GM19372 (cell line): ENCODE data around the gene LIN28A.
"Not testable (repeated sequence)": the region's sequence is repeated elsewhere in the genome, so short reads cannot be mapped to it uniquely, and the experiment has no call there.

ENCODE experiments used
- ATAC-seq: cut with Tn5 transposase; IDR thresholded peaks from one replicate; pipeline ENCODE4 v1.9.1; 2021; ENCODE audit warnings: mild to moderate bottlenecking, low read depth, moderate library complexity; ENCODE audit not compliant: unreplicated experiment

The LIN28A gene

GRCh38 chr1:26410706-26411623, at the start of gene LIN28A:
Gene LIN28A (plus strand): TSS chr1:26410817. CDS start chr1:26410892, 75 bp downstream.
- no peak for ATAC-seq

GRCh38 chr1:26361605-26362122, 49.0 kb upstream of the LIN28A start:
- no peak for ATAC-seq

- ATAC-seq, result no peak
Observed at GRCh38 chr1:26362331-26362730, 48.3 kb upstream of the LIN28A start.

GRCh38 chr1:26363549-26364448, 46.8 kb upstream of the LIN28A start:
- no peak for ATAC-seq

GRCh38 chr1:26364956-26365355, 45.7 kb upstream of the LIN28A start:
- no peak for ATAC-seq

GRCh38 chr1:26367441-26367840, 43.2 kb upstream of the LIN28A start:
- no peak for ATAC-seq

- no peak for ATAC-seq
Observed at GRCh38 chr1:26368006-26368405, 42.6 kb upstream of the LIN28A start.

- ATAC-seq, result no peak
Observed at GRCh38 chr1:26368486-26368885, 42.1 kb upstream of the LIN28A start.

GRCh38 chr1:26370591-26371382, 39.8 kb upstream of the LIN28A start:
- ATAC-seq, result no peak

GRCh38 chr1:26372039-26372438, 38.6 kb upstream of the LIN28A start:
- no peak for ATAC-seq

- ATAC-seq, result not testable (repeated sequence)
Observed at GRCh38 chr1:26372611-26373010, 38.0 kb upstream of the LIN28A start, which contains the start of gene ZNF683. Gene ZNF683 (minus strand): TSS chr1:26372750. CDS start chr1:26368571, 4,179 bp downstream.

GRCh38 chr1:26373281-26373680, 37.3 kb upstream of the LIN28A start:
- ATAC-seq, result no peak

- no peak for ATAC-seq
Observed at GRCh38 chr1:26373789-26374188, 36.8 kb upstream of the LIN28A start.

- not testable (repeated sequence) for ATAC-seq
Observed at GRCh38 chr1:26374361-26374760, 36.3 kb upstream of the LIN28A start.

GRCh38 chr1:26375081-26375480, 35.5 kb upstream of the LIN28A start:
- ATAC-seq, result no peak

GRCh38 chr1:26376050-26376449, 34.6 kb upstream of the LIN28A start:
- ATAC-seq, result no peak

- ATAC-seq, result peak; percentile 82
Observed at GRCh38 chr1:26378088-26378878, 32.3 kb upstream of the LIN28A start.

GRCh38 chr1:26378879-26379251, 31.8 kb upstream of the LIN28A start:
- ATAC-seq, result no peak

- ATAC-seq, result no peak
Observed at GRCh38 chr1:26384076-26384475, 26.5 kb upstream of the LIN28A start.
